GM12891 (cell line): ENCODE data around the gene PAQR5.

Source experiments
- POLR2AphosphoS5 ChIP-seq: IDR thresholded peaks from 2 replicates; pipeline ENCODE4 v1.6.1; 2011; ENCODE audit warnings: low read depth, low read length, control low read depth
- SPI1 ChIP-seq: IDR thresholded peaks from 2 replicates; pipeline ENCODE4 v1.6.1; 2011; ENCODE audit warnings: low read depth, low read length, control low read depth

DNA sequence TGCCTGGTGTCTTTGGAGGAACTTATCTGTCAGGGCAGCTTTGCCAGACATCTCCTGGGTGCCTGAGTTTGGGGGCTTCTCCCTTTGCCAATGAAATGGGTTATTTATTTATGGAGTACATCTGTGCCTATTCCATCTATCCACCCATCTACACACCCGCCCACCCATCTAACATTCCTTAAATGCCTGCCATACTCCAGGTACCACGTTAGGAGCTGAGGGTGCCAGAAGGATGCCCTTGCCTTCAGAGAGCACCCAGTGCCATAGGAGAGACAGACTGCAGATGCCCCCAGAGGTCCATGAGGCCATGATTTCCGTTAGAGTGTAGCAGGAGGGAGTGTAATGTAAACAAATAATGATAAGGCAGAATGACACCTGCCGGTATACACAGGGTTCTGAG lies 93.6 kb downstream of the PAQR5 start:
- no peak for TF ChIP-seq POLR2AphosphoS5
- TF ChIP-seq SPI1 = no peak
